GM12873 (cell line): Measurements from ENCODE around the gene MYEF2.

Experiments used
- TF ChIP-seq, protein P1 (sequence below): IDR thresholded peaks from 2 replicates; pipeline ENCODE4 v1.5.1; 2012; ENCODE audit warnings: low read depth, mild to moderate bottlenecking, moderate library complexity, low read length, control low read depth; ENCODE audit not compliant: insufficient read depth; ENCODE audit errors: missing control alignments

Gene MYEF2

DNA sequence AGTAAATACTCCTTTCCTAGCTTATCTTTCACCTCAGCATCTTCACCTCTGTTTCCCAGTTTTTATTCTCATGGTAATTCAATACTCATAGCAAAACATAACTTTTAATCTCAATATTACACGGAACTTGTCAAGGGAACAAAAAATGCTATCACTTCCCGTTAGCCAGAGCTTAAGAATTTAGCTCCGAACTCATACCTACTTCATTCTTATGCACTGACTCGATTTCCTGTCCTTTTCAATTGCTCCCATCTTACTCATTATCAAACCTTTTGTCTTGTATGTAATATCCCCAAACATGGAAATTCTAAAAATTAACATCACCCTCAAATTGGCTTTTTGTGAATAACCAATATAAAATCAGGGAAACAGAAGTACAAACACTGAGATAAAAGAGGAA lies 28.2 kb downstream of the MYEF2 start:
- TF ChIP-seq, protein P1, sequence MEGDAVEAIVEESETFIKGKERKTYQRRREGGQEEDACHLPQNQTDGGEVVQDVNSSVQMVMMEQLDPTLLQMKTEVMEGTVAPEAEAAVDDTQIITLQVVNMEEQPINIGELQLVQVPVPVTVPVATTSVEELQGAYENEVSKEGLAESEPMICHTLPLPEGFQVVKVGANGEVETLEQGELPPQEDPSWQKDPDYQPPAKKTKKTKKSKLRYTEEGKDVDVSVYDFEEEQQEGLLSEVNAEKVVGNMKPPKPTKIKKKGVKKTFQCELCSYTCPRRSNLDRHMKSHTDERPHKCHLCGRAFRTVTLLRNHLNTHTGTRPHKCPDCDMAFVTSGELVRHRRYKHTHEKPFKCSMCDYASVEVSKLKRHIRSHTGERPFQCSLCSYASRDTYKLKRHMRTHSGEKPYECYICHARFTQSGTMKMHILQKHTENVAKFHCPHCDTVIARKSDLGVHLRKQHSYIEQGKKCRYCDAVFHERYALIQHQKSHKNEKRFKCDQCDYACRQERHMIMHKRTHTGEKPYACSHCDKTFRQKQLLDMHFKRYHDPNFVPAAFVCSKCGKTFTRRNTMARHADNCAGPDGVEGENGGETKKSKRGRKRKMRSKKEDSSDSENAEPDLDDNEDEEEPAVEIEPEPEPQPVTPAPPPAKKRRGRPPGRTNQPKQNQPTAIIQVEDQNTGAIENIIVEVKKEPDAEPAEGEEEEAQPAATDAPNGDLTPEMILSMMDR = no peak

DNA sequence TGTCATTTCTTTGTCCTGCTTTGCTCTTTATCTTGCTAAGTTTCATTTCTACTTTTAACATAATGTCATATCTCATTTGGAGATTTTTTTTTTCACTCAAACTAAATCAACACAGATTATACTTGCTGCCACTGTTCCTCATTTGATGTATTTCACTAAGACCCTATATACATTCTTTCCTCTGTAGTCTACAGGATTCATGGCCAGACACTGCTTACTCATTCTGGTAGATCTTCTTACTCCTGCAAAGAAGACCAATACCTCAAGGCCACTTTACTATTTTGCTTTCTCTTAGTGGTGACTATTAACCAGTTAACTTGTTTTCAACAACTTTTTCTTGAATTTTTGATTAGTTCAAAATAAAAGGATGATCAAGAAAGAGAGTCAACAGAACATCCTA lies 30.7 kb downstream of the MYEF2 start:
- TF ChIP-seq, protein P1 = no peak

DNA sequence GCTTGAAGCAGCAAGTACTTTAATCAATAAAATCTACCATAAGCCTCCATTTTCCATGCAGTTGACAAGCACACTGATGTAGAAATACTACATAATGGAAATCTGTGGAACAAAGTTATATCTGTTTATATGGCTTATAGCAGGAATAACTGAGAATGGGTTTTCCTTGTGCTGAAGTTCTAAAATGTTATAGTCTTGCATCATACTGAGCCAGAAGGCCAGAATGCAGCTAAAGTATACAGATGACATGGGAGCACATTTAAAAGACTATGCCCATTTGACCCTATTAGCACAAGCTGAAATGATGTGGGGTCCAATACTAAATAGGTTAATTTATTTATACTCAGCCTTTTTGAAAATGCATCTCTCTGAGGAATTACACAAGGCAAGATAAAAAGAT lies 32.2 kb downstream of the MYEF2 start:
- TF ChIP-seq, protein P1 = no peak

DNA sequence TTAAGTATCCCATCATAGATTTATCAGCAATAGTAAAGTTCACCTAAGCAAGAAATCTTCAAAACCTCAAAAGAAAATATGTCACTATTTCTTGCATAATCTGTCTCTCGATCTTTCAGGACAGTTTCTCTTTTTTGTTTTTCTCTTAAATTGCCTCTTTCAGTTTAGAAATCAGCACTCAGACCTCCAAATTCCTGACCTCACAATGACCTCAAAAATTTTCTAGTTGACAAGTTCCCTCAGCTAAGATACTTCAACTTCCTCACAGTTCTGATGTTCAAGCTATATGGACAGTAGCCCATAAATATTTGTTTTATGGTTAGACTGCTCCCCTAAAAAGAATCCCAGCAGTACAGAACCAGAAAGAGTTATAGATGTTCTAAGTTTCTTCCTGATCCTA lies 33.2 kb downstream of the MYEF2 start:
- TF ChIP-seq, protein P1 = no peak

DNA sequence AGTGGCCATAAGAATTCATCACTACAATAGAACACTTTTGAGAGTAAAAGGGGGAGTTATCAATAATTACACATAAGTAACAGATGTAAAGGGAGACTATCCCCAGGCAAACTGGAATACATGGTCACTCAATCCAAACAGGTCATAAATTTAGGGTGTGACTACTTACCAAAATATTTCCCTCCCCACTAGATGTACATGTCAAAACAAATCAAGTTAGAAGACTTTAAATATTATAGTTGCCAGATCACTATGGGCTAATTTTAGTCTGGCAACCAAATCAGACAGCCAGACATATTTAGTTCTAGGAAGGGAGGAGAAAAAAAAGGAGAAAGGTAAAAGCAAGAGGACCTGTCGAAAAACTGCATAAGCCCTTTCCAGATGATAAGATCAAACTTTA lies 34.2 kb downstream of the MYEF2 start:
- TF ChIP-seq, protein P1 = no peak

DNA sequence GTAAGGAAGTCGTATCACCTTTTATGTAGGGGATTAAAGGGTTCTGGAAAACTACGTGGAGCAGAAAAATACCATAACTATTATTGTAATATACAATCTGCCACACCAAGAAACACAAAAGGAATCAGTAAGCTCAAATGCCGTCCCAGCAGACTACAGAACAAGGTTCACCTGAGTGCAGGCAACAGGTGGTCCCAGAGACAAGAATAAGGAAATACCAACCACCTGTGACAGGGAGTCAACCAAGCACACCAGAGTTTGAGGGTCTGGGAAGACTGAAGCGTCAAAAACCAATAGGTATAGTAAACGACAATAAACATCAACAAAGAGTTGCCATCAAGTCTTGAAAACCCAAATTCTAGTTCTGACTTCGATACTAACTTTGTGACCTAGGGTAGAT lies 45.2 kb downstream of the MYEF2 start:
- TF ChIP-seq, protein P1 = no peak

DNA sequence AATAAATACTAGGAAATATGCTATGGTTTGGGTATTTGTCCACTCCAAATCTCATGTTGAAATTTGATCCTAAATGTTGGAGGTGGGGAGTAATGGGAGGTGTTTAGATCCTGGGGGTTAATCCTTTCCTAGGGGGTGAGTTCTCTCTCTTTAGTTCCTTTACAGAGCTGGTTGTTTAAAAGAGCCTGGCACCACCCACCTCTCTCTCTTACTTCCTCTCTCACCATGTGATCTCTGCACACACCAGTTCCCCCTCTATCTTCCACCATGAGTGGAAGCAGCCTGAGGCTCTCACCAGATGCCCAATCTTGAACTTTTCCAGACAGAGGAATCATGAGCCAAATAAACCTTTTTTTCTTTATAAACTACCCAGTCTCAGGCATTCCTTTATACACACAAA lies 46.8 kb downstream of the MYEF2 start:
- TF ChIP-seq, protein P1 = no peak

DNA sequence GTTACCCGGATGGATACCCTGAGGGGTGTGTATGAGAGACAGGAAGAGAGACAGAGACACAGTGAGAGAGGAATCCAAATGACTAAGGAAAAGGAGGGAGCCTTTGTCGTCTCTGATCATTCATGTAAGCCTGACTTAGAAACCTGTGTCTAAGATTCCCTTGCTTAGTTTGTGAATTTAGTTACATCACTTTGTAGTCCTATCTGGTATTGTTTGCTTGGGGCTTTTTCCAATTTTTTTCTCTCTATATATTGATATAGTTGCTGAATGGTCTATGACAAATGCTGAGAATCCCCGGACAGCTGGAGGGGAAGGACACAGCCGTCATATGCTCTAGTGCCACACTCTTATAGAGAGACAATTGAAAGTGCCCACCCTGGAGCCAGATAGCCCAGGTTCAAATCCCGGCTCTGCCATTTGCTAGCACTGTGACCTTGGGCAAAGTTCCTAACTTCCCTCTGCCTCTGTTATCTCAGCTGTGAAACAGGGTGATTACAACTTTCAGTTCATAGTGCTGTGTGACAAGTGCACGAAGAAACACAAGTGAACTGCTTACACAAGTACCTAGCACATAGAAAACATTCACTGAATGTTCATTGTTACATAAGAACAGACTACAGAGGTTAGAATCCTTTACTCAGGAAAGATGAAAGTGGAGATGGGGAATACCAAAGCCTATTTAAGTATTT lies 51.3 kb downstream of the MYEF2 start:
- TF ChIP-seq, protein P1 = no peak
